ENCODE results near the gene PRKRA. TPM values are rescaled to one million over a fixed set of nuclear protein-coding genes. Genes with fewer than 3 reads are reported as not detected.

The PRKRA gene
- total and polyA plus RNA-seq, 9 of the 15 experiments (the other 6 are each of a cell fraction or from before 2014, with no cell fraction given) = 14.1 to 78.1 (median 52.3) TPM

GRCh38 chr2:178414266-178415247, 36.4 kb downstream of the PRKRA start (continued):
- TF ChIP-seq CHD7 (IDR thresholded peaks at IDR 0.05; ENCODE audit: low read depth, low read length) (no peak), MAFG (tag; conservative IDR thresholded peaks at IDR 0.05) (no peak), RBM22 (IDR thresholded peaks at IDR 0.05; ENCODE audit: low read depth, low read length, poor library complexity, severe bottlenecking) (no peak), OTX1 (CRISPR knock-in tag; IDR thresholded peaks at IDR 0.05) (no peak), HNRNPK (IDR thresholded peaks at IDR 0.05; ENCODE audit: low read depth, low read length, poor library complexity, severe bottlenecking) (no peak), GABPA (tag; conservative IDR thresholded peaks at IDR 0.05; ENCODE audit: low read depth) (peak; percentile 62), POLR2AphosphoS5 (IDR thresholded peaks at IDR 0.05; ENCODE audit: control insufficient read depth, insufficient read depth, low read depth, low read length) (peak; percentile 90)
- TF ChIP-seq, protein P1, sequence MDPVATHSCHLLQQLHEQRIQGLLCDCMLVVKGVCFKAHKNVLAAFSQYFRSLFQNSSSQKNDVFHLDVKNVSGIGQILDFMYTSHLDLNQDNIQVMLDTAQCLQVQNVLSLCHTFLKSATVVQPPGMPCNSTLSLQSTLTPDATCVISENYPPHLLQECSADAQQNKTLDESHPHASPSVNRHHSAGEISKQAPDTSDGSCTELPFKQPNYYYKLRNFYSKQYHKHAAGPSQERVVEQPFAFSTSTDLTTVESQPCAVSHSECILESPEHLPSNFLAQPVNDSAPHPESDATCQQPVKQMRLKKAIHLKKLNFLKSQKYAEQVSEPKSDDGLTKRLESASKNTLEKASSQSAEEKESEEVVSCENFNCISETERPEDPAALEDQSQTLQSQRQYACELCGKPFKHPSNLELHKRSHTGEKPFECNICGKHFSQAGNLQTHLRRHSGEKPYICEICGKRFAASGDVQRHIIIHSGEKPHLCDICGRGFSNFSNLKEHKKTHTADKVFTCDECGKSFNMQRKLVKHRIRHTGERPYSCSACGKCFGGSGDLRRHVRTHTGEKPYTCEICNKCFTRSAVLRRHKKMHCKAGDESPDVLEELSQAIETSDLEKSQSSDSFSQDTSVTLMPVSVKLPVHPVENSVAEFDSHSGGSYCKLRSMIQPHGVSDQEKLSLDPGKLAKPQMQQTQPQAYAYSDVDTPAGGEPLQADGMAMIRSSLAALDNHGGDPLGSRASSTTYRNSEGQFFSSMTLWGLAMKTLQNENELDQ (CRISPR knock-in tag; IDR thresholded peaks at IDR 0.05; ENCODE audit: borderline replicate concordance) = no peak
- TF ChIP-seq, protein P2, sequence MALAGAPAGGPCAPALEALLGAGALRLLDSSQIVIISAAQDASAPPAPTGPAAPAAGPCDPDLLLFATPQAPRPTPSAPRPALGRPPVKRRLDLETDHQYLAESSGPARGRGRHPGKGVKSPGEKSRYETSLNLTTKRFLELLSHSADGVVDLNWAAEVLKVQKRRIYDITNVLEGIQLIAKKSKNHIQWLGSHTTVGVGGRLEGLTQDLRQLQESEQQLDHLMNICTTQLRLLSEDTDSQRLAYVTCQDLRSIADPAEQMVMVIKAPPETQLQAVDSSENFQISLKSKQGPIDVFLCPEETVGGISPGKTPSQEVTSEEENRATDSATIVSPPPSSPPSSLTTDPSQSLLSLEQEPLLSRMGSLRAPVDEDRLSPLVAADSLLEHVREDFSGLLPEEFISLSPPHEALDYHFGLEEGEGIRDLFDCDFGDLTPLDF (CRISPR knock-in tag; IDR thresholded peaks at IDR 0.05) = peak; percentile 47; the same call in 1 of the 2 replicates
- TF ChIP-seq, protein P3, sequence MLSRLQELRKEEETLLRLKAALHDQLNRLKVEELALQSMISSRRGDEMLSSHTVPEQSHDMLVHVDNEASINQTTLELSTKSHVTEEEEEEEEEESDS (CRISPR knock-in tag; IDR thresholded peaks at IDR 0.05) = no peak

All from K562 (cell line).